Peyer's patch (tissue), 4 donors: ENCODE data around the gene PBX1.

Experiments used
- CTCF ChIP-seq, 6 experiments: fragments of 450-650 bp in 4 of 6; fragments of 200-600 bp in 2 of 6; sonication (generic) in 1 of 6; IDR thresholded peaks; one replicate each; pipeline ENCODE4 v1.5.1; 2017 to 2019; ENCODE audit warnings: antibody characterized with exemption in 6 of 6, mild to moderate bottlenecking in 3 of 6, moderate library complexity in 1 of 6
- POLR2A ChIP-seq, 2 donors: fragments of 450-650 bp; IDR thresholded peaks; one replicate each; pipeline ENCODE4 v1.5.1; 2017; ENCODE audit warnings: antibody characterized with exemption in 2 of 2, mild to moderate bottlenecking in 2 of 2, moderate library complexity in 2 of 2

- TF ChIP-seq POLR2A (IDR thresholded peaks at IDR 0.05), result no peak
- no peak for TF ChIP-seq CTCF (IDR thresholded peaks at IDR 0.05)
Measured at GRCh38 chr1:164804366-164804765, 245.4 kb downstream of the PBX1 start.
